GM12801 (cell line): Measurements from ENCODE around the gene PGAP3.

ENCODE experiments used
- TF ChIP-seq, protein P1 (sequence below): IDR thresholded peaks from one replicate; pipeline ENCODE4 v1.5.1; 2011; ENCODE audit warnings: control low read depth; ENCODE audit not compliant: insufficient read length; ENCODE audit errors: extremely low read depth

PGAP3 gene, protein sequence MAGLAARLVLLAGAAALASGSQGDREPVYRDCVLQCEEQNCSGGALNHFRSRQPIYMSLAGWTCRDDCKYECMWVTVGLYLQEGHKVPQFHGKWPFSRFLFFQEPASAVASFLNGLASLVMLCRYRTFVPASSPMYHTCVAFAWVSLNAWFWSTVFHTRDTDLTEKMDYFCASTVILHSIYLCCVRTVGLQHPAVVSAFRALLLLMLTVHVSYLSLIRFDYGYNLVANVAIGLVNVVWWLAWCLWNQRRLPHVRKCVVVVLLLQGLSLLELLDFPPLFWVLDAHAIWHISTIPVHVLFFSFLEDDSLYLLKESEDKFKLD

DNA sequence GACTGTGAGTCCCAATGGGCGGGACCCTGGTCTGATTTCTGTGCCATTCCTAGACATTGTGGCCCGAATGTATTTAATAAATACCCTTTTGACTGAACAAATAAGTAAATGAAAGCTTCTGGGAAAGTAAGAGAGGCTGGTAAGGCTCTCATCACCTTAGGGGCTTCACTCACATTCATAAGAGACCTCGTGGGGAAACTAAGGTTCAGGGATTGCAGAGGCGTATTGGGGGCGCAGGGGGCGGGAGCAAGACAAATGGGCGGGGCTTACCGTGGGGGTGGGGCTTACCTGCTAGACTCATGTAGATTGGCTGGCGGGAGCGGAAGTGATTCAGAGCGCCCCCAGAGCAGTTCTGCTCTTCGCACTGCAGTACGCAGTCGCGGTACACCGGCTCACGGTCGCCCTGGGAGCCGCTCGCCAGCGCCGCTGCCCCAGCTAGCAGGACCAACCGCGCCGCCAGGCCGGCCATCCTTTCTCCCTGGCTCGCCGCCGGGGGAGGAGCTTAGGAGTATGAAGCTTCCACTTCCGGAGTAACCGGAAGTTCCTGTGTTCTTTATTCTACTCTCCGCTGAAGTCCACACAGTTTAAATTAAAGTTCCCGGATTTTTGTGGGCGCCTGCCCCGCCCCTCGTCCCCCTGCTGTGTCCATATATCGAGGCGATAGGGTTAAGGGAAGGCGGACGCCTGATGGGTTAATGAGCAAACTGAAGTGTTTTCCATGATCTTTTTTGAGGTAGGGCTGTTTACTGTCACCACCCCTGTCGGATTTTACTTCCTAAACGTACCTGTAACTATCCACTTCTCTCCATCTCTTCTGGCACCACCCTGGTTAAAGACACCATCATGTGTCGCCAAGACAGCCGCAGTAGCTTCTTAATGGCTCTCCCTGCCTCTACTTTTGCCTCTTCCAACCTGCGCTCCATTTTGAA, at the start of gene PGAP3:
TSS of gene PGAP3 (minus strand) at position 512 of the 929 bp plus-strand sequence. CDS start at position 469, 43 bp downstream.
- TF ChIP-seq, protein P1, sequence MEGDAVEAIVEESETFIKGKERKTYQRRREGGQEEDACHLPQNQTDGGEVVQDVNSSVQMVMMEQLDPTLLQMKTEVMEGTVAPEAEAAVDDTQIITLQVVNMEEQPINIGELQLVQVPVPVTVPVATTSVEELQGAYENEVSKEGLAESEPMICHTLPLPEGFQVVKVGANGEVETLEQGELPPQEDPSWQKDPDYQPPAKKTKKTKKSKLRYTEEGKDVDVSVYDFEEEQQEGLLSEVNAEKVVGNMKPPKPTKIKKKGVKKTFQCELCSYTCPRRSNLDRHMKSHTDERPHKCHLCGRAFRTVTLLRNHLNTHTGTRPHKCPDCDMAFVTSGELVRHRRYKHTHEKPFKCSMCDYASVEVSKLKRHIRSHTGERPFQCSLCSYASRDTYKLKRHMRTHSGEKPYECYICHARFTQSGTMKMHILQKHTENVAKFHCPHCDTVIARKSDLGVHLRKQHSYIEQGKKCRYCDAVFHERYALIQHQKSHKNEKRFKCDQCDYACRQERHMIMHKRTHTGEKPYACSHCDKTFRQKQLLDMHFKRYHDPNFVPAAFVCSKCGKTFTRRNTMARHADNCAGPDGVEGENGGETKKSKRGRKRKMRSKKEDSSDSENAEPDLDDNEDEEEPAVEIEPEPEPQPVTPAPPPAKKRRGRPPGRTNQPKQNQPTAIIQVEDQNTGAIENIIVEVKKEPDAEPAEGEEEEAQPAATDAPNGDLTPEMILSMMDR, result no peak

DNA sequence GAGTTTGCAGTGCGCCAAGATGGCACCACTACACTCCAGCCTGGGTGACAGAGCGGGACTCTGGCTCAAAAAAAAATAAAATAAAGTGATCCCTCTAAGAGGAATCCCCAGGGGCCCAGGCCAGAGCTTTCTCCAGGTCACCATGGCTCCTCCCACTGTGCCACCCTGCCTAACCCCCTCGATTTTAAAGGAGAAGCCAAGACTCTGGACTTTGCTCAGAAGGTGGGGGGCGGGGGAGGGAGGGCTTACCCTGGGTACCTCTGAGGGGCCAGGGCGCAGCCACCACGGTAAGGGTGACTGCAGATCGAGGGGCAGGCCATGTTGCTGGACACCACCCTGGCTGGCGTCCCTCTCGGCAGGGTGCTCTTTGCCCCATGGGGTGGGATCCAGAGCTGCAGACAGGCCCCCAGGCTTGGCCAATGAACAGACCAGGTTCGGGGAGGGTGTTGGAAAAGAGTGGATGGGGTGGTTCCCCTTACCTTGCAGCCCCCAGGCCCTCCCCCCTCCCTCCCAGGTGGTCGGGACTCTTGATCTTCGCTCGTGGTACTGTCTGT, 49.4 kb upstream of the PGAP3 start:
- TF ChIP-seq, protein P1, result no peak

- TF ChIP-seq, protein P1, result no peak
Observed at GRCh38 chr17:39736319-39737165, 48.7 kb upstream of the PGAP3 start.

DNA sequence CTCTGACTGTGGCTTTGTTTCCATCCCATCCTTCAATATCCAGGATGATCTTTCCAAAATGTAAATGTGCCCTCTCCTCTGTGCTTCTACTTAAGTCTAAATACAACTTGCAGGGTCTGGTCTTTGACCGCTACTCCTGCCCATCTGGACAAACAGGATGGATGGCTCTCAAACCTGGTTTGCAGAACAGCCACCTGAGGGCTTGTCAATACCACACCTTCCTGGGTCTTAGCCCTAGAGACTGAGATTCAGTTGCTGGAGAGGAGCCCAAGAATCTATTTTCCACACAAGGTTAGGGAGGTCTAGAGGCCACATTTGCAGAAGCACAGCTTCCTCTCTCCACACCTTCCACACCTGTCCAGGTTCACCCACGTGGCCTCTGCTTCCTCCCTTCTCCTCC, 48.0 kb upstream of the PGAP3 start:
- TF ChIP-seq, protein P1, result no peak

- TF ChIP-seq, protein P1, result no peak
Observed at GRCh38 chr17:39732586-39732985, 44.7 kb upstream of the PGAP3 start.

- TF ChIP-seq, protein P1, result no peak
Observed at GRCh38 chr17:39730095-39730921, 42.5 kb upstream of the PGAP3 start, which contains the start of gene MIEN1. MIEN1 (minus strand) TSS chr17:39730532; CDS start chr17:39730495, 37 bp downstream.
